ENCODE measurements around the gene ATOSB. TPM values are rescaled to one million over a fixed set of nuclear protein-coding genes. Genes with fewer than 3 reads are reported as not detected.

ATOSB gene
- total and polyA plus RNA-seq, 2 of the 8 experiments (the other 6 are each of a cell fraction or from before 2014, with no cell fraction given) = 6.9 to 10.4 TPM

GRCh38 chr9:35096035-35096849, 19.4 kb downstream of the ATOSB start, which contains the start of gene PIGO (continued):
- peak; percentile 55 to 72 for TF ChIP-seq RAD21 (IDR thresholded peaks at IDR 0.05 in 1 of 2, conservative IDR thresholded peaks at IDR 0.05 in 1 of 2; ENCODE audit: low read depth in 2 of 2, low read length in 2 of 2)
- peak in 1 of 2 experiments; percentile 94; a peak in 2 of 4 replicates for TF ChIP-seq SIN3A (conservative IDR thresholded peaks at IDR 0.05 in 1 of 2, IDR thresholded peaks at IDR 0.05 in 1 of 2; ENCODE audit: low read depth in 1 of 2, low read length in 2 of 2)
- peak; percentile 81 for TF ChIP-seq CREB1 (IDR thresholded peaks at IDR 0.05)
- TF ChIP-seq MAX (IDR thresholded peaks at IDR 0.05) = peak; percentile 60
- peak; percentile 23; the same call in 1 of the 2 replicates for TF ChIP-seq BACH1 (IDR thresholded peaks at IDR 0.05; ENCODE audit: low read length)
- TF ChIP-seq POLR2AphosphoS5 (IDR thresholded peaks at IDR 0.05; ENCODE audit: low read depth, low read length) = peak; percentile 96
- TF ChIP-seq TAF1 (IDR thresholded peaks at IDR 0.05; ENCODE audit: low read depth, low read length) = peak; percentile 94

Data from H1 (cell line).